HG03457 (cell line): ENCODE measurements around the gene CARD10.

Source experiments
- ATAC-seq: cut with Tn5 transposase; IDR thresholded peaks from one replicate; pipeline ENCODE4 v1.9.1; 2021; ENCODE audit warnings: moderate number of reproducible peaks; ENCODE audit not compliant: unreplicated experiment

CARD10 gene, protein sequence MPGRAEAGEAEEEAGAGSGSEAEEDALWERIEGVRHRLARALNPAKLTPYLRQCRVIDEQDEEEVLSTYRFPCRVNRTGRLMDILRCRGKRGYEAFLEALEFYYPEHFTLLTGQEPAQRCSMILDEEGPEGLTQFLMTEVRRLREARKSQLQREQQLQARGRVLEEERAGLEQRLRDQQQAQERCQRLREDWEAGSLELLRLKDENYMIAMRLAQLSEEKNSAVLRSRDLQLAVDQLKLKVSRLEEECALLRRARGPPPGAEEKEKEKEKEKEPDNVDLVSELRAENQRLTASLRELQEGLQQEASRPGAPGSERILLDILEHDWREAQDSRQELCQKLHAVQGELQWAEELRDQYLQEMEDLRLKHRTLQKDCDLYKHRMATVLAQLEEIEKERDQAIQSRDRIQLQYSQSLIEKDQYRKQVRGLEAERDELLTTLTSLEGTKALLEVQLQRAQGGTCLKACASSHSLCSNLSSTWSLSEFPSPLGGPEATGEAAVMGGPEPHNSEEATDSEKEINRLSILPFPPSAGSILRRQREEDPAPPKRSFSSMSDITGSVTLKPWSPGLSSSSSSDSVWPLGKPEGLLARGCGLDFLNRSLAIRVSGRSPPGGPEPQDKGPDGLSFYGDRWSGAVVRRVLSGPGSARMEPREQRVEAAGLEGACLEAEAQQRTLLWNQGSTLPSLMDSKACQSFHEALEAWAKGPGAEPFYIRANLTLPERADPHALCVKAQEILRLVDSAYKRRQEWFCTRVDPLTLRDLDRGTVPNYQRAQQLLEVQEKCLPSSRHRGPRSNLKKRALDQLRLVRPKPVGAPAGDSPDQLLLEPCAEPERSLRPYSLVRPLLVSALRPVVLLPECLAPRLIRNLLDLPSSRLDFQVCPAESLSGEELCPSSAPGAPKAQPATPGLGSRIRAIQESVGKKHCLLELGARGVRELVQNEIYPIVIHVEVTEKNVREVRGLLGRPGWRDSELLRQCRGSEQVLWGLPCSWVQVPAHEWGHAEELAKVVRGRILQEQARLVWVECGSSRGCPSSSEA

DNA sequence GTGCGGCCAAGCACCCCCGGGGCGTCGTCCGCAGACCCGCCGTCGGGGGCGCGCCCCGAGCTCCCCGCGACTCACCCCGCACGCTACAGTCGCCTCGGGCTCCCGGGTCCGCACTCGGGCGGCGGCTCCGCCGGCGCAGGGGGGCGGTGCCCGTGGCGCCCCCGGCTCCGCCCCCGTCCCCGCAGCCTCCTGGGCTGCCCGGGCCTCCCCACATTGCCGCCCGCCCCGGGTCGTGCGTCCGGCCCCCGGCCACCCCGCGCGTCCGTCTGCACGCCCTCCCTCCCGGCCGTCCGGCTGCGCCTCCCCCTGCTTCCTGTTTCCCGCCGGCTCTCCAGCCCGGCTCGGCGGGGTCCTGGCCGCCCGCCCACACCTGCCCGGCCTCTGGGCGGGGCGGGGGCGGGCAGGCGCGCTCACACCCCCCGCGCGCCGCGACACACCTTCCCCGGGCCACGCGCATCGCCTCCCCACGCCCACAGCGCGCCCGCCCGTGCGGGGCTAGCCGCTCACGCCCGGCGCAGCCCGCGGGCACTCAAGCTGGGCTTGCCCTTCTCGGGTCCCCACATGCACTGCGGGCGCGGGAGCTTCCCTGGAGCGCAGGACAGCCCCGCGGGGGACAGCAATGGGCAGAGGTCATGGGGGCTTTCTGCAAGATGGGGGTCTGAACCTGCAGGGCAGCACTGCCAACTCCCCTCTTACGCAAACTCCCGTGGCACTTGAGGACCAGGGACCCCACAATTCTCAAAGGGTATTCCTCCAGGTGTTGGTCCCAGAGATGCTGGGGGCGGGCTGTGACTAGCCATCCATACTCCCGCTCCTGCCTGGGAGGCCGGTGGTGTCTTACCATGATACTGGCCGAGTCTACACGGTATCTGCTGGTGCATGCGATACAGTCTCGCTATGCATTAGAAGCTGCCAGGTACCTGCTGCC, at the start of gene CARD10:
Gene CARD10, minus strand, starts transcription at position 148 of the 928 bp plus-strand sequence. CDS start 215 bp downstream, outside the sequence.
- ATAC-seq: no peak

DNA sequence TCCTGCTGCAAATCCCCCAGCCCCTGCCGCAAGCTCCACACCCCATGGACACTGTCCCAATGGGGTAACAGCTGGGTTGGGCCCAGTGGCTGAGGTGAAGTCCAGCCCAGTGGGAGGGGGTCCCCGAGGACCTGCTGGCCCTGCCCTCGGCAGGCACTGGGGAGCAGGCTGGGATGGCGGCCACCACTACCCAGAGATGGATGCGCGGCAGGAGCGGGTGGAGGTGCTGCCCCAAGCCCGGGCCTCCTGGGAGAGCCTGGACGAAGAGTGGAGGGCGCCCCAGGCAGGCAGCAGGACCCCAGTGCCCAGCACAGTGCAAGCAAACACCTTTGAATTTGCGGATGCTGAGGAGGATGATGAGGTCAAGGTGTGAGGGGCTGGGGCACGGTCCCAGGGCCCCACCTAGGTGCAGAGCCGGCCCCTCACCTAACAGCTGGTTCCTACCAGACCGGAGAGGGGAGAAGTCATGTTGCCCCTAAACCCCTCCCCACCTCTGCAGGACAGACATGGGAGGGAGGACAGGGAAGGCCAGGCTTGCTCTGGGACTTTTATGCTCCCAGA, 49.3 kb upstream of the CARD10 start:
- ATAC-seq: no peak

DNA sequence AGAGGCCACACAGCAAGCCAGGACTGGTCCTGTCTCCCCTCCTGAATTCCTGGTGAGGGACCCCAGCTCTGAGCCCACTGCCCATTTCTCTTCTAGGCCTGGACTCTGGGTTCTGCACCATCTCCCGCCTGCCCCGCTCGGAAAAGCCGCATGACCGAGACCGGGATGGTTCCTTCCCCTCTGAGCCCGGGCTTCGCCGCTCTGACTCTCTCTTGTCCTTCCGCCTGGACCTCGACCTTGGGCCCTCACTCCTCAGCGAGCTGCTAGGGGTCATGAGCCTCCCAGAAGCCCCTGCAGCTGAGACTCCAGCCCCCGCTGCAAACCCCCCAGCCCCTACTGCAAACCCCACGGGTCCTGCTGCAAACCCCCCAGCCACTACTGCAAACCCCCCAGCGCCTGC, 48.8 kb upstream of the CARD10 start:
- no peak for ATAC-seq

DNA sequence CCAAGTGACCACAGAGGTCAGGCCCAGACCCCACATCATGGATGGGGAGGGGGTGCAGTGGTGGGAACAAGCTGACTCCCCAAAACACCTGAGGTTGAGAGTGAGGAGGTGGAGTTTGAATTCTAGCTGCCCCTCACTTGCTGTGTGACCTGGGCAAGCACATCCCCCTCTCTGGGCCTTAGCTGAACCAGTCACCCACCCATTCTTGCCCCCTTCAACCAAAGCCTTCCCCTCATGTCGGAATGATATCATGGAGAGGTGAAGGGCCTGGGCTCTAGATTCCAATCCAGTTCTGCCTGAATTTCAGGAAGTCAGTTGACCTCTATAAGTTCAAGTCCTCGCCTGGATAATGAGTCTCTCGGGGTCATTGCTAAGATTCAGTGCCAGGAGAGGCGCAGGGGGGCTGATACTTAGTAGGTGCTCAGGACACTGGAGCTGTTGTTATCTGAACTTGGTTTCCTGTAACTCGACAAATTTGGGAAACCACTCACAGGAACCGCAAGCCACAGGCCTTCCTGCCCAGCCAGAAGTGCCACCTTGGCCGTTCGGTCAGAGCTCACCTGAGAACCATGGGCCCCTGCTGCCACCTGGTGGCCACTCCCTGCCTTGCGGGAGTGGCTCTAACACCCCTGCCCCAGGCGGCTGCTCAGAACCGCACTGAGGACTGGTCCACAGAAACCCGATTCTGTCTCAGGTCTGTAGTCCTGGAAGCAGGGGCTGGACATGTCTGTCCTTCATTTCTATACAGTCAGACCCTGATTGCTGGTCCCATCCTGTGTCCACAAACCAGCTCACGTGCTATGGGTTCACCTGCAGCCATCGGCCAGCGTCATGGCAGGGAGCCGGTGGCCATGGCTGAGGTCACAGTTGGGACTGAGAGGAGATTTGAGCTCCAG, 47.9 kb upstream of the CARD10 start:
- no peak for ATAC-seq

DNA sequence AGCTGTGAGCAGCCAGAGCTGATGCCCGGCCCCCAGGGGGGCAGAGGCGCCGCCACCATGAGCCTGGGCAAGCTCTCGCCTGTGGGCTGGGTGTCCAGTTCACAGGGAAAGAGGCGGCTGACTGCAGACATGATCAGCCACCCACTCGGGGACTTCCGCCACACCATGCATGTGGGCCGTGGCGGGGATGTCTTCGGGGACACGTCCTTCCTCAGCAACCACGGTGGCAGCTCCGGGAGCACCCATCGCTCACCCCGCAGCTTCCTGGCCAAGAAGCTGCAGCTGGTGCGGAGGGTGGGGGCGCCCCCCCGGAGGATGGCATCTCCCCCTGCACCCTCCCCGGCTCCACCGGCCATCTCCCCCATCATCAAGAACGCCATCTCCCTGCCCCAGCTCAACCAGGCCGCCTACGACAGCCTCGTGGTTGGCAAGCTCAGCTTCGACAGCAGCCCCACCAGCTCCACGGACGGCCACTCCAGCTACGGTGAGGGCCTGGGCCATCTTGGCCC, 47.2 kb upstream of the CARD10 start:
- no peak for ATAC-seq

DNA sequence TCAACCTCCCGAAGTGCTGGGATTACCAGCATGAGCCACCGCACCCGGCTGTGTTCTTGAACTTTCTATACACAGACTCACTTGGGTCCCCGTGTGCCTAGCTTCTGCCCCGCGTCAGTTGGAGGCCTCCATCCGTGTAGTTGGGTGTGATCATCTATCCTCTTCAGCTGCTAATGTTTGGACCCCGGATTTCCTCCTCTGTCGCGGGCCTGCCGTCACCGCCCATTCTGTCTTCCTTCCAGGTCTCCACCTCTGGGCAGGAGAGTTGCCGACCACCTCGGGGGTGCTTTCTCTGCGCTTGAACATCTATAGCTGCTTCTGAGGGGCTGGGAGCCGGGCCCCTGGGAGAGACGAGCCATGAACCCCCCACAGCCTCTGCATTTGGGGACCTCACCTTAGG, 46.6 kb upstream of the CARD10 start:
- ATAC-seq: no peak

DNA sequence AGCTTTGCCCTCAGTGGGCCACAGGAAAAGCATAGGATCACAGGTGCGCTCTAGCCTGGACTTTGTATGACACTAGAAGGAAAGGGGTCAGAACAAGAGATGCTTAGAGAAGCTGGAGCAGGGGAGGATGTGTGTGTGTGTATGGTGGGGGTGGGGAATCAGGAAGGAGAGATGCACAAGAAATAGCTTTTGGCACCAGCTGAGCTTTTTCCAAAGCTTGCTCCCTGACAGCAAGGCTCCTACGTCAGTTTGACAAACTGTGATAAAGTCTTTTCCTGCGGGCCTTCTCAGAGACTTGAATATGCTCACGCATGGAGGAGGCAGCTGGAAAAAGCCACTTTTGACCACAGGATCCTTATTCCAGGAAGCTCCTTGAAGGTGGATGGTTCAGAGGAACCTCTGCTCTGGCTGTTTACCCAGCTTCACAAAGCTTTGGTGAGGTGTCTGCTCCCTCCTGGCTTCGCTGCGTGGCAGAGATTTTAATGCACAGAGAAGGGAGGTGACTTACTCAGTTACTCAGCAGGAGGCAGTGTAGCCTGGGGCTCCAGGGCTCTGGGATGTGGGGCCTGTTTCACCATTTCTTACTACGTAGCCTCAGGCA, 45.0 kb upstream of the CARD10 start:
- ATAC-seq: no peak

DNA sequence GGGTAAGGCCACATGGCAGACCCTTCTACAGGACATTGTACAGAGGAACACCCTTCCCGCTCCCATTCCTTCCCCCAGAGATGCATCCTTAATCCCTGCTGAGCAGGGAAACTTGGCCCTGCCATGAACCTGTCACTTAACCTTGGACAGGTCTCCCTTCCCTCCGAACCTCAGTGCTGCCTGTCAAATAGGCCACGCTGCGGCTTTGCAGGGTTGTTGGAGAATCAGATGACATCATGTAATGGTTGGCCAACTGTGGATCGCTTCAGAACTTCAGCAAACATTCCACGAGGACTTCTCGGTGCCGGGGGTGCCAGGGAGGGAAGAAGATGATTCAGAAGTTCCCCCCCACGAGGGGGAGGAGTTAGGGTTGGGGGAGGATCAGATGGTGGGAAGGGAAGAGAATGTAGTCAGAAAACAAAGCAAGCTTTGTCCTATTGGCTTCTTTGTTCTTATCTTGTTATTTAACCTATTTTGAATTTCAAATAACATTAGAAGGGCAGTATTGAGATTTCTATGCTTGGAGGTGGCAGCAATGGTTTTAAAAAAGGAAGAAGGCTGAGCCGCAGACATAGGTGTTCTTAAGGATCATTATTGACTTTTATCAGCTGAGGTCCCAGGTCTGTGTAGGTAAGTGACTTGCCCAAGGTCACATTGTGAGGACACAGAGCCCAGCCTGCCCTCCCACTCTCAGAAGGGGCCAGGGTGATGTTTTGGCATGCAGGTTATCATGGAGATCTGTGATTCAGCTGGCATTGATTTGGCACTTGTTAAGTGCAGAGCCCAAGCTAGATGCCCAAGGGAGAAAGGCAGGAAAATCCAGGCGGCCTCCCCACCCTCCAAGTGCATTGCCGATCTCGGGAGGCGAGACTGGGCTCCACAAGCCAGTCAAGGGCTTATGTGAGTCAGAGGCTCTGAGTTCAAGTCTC, 44.2 kb upstream of the CARD10 start:
- no peak for ATAC-seq

DNA sequence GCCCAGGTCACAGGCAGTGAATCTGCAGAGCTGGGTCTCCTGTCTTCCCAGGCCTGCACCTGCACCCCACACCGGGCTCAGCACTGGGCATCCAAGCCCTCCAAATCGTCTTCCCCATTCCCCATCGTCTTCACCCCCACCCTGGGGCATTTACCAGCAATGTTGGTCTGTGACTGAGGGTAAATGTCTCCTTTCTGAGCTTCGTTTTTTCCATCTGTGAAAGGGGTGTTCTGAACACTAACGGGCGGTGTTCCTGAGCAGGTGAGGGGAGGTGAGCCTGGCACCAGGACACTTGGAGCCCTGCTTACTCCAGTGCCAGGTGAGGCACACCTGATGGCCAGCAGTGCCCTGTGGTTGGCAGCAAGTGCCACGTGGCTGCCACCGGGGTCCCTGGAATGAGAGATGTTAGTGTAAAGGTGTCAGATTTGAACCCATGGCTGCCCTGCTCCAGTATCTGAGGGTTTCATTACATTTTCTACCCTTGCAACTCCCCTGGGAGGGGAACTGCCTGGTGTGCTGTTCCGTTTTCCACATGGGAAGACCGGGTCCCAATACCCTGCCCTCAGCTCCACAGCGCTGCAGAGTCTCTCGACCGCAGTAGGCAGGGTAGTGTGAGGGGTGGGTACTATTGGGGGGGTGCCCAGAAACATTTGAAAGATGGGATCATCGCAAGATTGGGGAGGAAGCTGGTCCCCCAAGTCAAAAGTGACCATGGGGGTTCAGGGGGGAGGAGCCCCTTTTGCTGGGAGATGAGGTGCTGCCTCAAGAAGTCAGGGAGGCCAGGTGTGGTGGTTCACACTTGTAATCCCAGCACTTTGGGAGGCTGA, 43.0 kb upstream of the CARD10 start:
- ATAC-seq: no peak

DNA sequence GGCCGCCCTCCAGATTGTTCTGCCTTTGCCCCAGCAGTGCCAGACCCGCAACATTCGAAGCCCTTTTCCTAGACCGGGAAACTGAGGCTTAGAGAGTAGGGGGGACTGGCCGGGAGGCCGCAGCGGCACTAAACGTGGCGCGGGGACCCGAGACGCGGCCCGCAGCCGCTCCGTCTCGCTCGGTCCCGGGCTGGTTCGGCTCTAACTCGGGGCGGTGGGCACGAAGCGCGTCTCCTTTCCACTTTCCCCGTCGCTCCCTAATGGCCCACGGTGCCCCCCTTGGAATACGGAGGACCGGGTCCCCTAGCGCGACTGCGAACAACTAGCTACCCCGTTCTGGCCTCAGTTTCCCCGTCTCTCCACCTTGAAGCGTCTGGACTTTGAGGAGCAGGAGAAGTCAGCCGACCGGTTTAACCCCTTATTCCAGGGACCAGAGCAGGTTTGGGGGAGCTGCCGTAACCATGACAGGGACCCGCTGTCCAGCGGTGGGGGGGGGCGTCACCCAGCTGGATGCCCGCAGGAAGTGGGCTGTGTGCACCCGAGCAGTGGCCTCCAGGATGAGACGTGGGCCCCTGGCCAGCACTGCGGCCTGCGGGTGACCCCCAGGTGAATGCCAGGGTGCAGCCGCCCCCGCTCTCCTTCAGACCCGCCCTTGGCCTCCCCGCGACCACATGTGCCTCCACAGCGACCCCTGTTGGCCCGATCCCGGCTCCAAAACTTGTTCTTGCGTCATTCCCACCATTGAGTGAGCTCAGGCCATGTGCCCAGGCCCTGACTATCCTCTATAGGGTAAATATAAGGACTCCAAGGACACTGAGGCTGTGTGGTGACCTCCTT, 42.2 kb upstream of the CARD10 start:
- no peak for ATAC-seq

DNA sequence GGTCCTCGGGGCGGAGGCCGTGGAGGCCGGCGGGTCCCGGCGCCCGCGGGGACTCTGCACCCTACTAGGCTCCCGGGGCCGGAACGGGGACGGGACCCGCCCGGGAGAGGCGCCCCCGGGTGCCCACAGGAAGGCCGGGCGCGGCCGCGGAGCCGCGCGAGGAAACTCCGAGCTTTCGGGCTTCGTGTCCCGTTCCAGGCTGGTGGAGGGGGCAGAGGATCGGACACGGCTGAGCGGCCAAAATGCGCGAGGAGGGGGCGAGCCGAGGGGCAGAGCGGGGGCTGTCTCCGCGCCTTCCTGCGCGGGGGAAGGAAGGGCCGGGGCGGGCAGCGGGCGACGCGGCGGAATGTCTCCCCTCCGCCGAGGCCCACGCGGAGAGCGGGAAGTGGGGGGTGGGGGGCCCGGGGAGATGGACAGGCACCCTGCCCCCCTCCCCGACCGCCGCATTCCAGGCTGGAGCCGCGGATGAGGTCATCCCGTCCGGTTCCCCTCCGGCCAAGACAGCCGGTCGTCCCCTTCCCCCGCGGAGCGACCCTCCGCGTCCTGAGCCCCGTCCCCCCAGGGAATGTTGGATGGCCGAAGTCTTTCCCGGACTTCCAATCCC, 41.5 kb upstream of the CARD10 start:
- no peak for ATAC-seq

DNA sequence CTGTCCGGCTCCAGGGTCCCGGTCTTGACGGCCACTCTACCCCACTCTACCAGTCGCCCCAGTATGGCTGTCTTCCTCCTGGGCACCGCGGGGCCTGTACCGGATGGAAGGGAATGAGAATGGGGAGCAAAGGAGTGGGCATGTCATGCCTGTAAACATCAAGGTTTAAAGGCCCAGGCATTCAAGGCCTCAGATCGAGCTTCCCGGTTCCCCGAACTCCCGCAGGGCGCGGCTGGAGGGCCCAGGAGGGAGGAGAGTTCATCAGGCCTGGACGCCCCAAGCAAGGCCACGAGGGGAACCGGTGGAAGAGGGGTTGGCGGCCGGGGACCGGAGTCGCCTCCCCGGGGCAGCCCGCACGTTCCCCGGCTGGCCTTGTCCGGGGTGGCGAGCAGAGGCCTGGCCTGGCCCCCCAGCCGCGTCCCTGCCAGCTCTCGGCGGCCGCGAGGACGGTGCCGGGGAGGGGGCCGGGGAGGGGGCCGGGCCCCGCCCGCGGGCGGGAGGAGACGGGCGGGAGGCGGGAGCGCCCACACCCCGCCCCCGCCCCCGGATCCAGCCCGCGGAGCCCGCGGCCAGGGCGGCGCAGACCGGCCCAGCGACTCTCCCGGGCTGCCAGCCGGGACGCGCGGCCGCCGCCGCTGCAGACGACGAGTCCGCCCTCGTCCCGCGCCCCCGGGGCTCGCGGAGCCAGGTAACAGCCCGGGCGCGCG, 40.8 kb upstream of the CARD10 start, which contains the start of gene CDC42EP1:
Gene CDC42EP1, plus strand, starts transcription at position 580 of the 707 bp plus-strand sequence. CDS start 5,870 bp downstream, outside the sequence.
- ATAC-seq: no peak

DNA sequence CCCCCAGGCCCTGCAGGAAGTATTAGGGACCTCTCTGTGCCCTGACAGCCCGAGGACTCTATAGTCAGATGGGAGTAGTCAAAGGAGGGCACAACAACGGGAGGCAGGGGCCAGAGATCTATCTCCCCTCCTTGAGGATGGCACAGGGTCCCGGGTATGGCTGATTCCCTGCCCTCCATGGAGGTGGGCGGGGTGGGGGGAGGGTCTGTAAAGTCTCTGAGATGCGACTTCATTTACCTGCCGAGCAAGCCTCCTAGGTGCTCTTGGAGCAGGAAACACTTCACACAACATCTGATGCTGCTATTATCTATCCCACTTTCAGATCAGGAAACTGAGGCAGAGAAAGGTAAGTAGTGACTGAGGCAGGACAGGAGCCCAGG, 40.3 kb upstream of the CARD10 start:
- no peak for ATAC-seq

DNA sequence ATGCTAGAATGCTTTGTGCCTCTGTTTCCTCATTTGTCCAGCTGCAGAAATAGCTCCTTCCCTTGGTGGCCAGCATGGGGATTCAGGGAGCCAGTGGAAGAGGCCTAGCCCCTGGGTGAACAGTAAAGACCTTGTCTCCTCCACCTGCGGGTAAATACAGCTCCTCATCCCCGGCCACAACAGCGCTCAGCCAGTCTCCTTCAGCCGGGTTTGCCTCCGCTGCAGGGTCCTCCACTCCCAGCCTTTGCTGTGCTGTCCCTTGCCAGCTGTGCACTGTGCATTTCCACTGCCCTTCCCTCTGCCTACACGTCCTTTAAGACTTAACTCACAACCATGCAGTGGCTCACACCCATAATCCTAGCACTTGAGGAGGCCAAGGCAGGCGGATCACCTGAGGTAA, 39.6 kb upstream of the CARD10 start:
- ATAC-seq: no peak
